IMR-90 (cell line): Measurements from ENCODE around the gene ARHGEF37. TPM values are rescaled to one million over a fixed set of nuclear protein-coding genes. Genes with fewer than 3 reads are reported as not detected.

ENCODE experiments used
- ATAC-seq: fragments of 200-7000 bp; cut with Tn5 transposase; 2 replicates; pipeline ENCODE4 v1.9.1; 2020; ENCODE audit warnings: low read depth, mild to moderate bottlenecking, moderate library complexity
- BruUV-seq: library from RNA; stranded (reverse); fragments of 400-500 nt; replicated peaks from 2 replicates; lab custom pipeline; 2021; lab: Mats Ljungman, UMichigan
- CTCF ChIA-PET: fragments of 300-600 bp; formaldehyde crosslinking; extraction: SDS; loops from one replicate; lab custom pipeline; 2021; ENCODE audit warnings: antibody characterized with exemption; lab: Yijun Ruan, JAX
- POLR2A ChIA-PET: fragments of 300-600 bp; sonication (Branson Sonifier 250); formaldehyde crosslinking; loops from one replicate; lab custom pipeline; 2022; ENCODE audit warnings: antibody characterized with exemption; ENCODE audit not compliant: unreplicated experiment; lab: Charles Lee
- DNase-seq: peaks from one replicate; pipeline ENCODE4 v3.0.0; 2013
- H2AFZ ChIP-seq: replicated peaks from 2 replicates; pipeline ENCODE3; 2013; ENCODE audit warnings: low read length, mild to moderate bottlenecking; ENCODE audit not compliant: poor library complexity
- H2AK5ac ChIP-seq: 2 replicates; pipeline ENCODE4 v1.6.1; 2013; ENCODE audit warnings: low read depth, low read length, inconsistent platforms
- H2AK9ac ChIP-seq: replicated peaks from 2 replicates; pipeline ENCODE3; 2013; ENCODE audit warnings: mild to moderate bottlenecking, low read depth, low read length, moderate library complexity; ENCODE audit not compliant: poor library complexity
- H2BK120ac ChIP-seq: 2 replicates; pipeline ENCODE4 v1.6.1; 2013; ENCODE audit warnings: low read depth, low read length, inconsistent platforms
- H2BK15ac ChIP-seq: 3 replicates; pipeline ENCODE4 v1.6.1; 2013; ENCODE audit warnings: low read depth, low read length, inconsistent platforms
- H2BK20ac ChIP-seq: 2 replicates; pipeline ENCODE4 v1.6.1; 2013; ENCODE audit warnings: low read depth, mild to moderate bottlenecking, inconsistent platforms, low read length, moderate library complexity
- H2BK5ac ChIP-seq: 2 replicates; pipeline ENCODE4 v1.6.1; 2013; ENCODE audit warnings: mild to moderate bottlenecking, low read depth, low read length, inconsistent platforms; ENCODE audit not compliant: poor library complexity, severe bottlenecking
- H3K14ac ChIP-seq: replicated peaks from 2 replicates; pipeline ENCODE4 v1.6.1; 2013; ENCODE audit warnings: low read depth, low read length, inconsistent platforms
- H3K18ac ChIP-seq: 2 replicates; pipeline ENCODE4 v1.6.1; 2013; ENCODE audit warnings: low read depth, low read length, control low read depth
- H3K23ac ChIP-seq: 2 replicates; pipeline ENCODE4 v1.6.1; 2013; ENCODE audit warnings: low read depth, low read length, inconsistent platforms
- H3K27ac ChIP-seq: 2 replicates; pipeline ENCODE4 v1.5.1; 2013; ENCODE audit warnings: mild to moderate bottlenecking, control low read depth, low read length; ENCODE audit not compliant: insufficient read depth
- H3K27me3 ChIP-seq: 2 replicates; pipeline ENCODE4 v1.6.1; 2013; ENCODE audit warnings: low read length; ENCODE audit not compliant: control insufficient read depth, insufficient read depth
- H3K36me3 ChIP-seq: 2 replicates; pipeline ENCODE4 v1.6.1; 2013; ENCODE audit warnings: low read length, mixed read lengths; ENCODE audit not compliant: control insufficient read depth, insufficient read depth
- H3K4ac ChIP-seq: 2 replicates; pipeline ENCODE4 v1.6.1; 2013; ENCODE audit warnings: low read depth, low read length, inconsistent platforms
- H3K4me1 ChIP-seq: 2 replicates; pipeline ENCODE4 v1.6.1; 2013; ENCODE audit warnings: low read length, mixed read lengths; ENCODE audit not compliant: control insufficient read depth, insufficient read depth
- H3K4me2 ChIP-seq: 2 replicates; pipeline ENCODE4 v1.6.1; 2013; ENCODE audit warnings: low read depth, mild to moderate bottlenecking, control low read depth, low read length, moderate library complexity
- H3K4me3 ChIP-seq: 2 replicates; pipeline ENCODE4 v1.5.1; 2013; ENCODE audit warnings: low read depth, mild to moderate bottlenecking, control low read depth, low read length, moderate library complexity; ENCODE audit not compliant: insufficient read depth
- H3K56ac ChIP-seq: 2 replicates; pipeline ENCODE4 v1.6.1; 2013; ENCODE audit warnings: low read length, inconsistent platforms; ENCODE audit not compliant: insufficient read depth; ENCODE audit errors: extremely low read depth
- H3K79me1 ChIP-seq, 2 experiments: 2 replicates each; pipeline ENCODE4 v1.6.1; 2013; ENCODE audit warnings: low read length in 2 of 2, inconsistent platforms in 1 of 2, low read depth in 1 of 2
- H3K9ac ChIP-seq: 2 replicates; pipeline ENCODE4 v1.6.1; 2013; ENCODE audit warnings: low read depth, low read length, control low read depth
- H3K9me1 ChIP-seq: 2 replicates; pipeline ENCODE4 v1.6.1; 2013; ENCODE audit warnings: low read length, inconsistent platforms; ENCODE audit not compliant: insufficient read depth
- H3K9me3 ChIP-seq: 2 replicates; pipeline ENCODE4 v1.6.1; 2013; ENCODE audit warnings: low read length; ENCODE audit not compliant: control insufficient read depth, insufficient read depth
- H4K20me1 ChIP-seq: 2 replicates; pipeline ENCODE4 v1.6.1; 2013; ENCODE audit warnings: low read length, inconsistent platforms; ENCODE audit not compliant: insufficient read depth
- H4K5ac ChIP-seq: 2 replicates; pipeline ENCODE4 v1.6.1; 2013; ENCODE audit warnings: mild to moderate bottlenecking, low read depth, low read length, control low read depth
- H4K8ac ChIP-seq, 2 experiments: 2 replicates each; pipeline ENCODE4 v1.6.1; 2013; ENCODE audit warnings: low read depth in 2 of 2, low read length in 2 of 2, control low read depth in 1 of 2, inconsistent platforms in 1 of 2
- H4K91ac ChIP-seq: 2 replicates; pipeline ENCODE4 v1.6.1; 2013; ENCODE audit warnings: low read depth, low read length, inconsistent platforms; ENCODE audit not compliant: insufficient read depth
- BHLHE40 ChIP-seq: fragments of 150-350 bp; IDR thresholded peaks from 2 replicates; pipeline ENCODE4 v1.6.1; 2016; ENCODE audit warnings: mild to moderate bottlenecking, low read depth, low read length
- CEBPB ChIP-seq: IDR thresholded peaks from 2 replicates; pipeline ENCODE4 v1.6.1; 2012; ENCODE audit warnings: low read depth, low read length, improper control_type of control experiment
- MAFK ChIP-seq: IDR thresholded peaks from 2 replicates; pipeline ENCODE4 v1.6.1; 2012; ENCODE audit warnings: low read depth, low read length, improper control_type of control experiment
- MAZ ChIP-seq: IDR thresholded peaks from 2 replicates; pipeline ENCODE4 v1.6.1; 2012; ENCODE audit warnings: low read depth, mild to moderate bottlenecking, low read length, improper control_type of control experiment, moderate library complexity, borderline replicate concordance
- NFE2L2 ChIP-seq: fragments of 150-350 bp; IDR thresholded peaks from 2 replicates; pipeline ENCODE4 v1.6.1; 2016; ENCODE audit warnings: low read depth, mild to moderate bottlenecking, low read length
- RCOR1 ChIP-seq: IDR thresholded peaks from 2 replicates; pipeline ENCODE4 v1.6.1; 2012; ENCODE audit warnings: mild to moderate bottlenecking, low read length, improper control_type of control experiment; ENCODE audit not compliant: insufficient replicate concordance
- RFX5 ChIP-seq: IDR thresholded peaks from 2 replicates; pipeline ENCODE4 v1.8.0; 2012; ENCODE audit warnings: low read depth, mild to moderate bottlenecking, low read length, moderate library complexity
- USF2 ChIP-seq: fragments of 150-350 bp; IDR thresholded peaks from 2 replicates; pipeline ENCODE4 v1.6.1; 2017; ENCODE audit warnings: mild to moderate bottlenecking, antibody characterized with exemption, low read length, low read depth
- WGBS, 2 experiments: methylation state at CpG; one replicate each; pipeline versions ENCODE4 v1.1.5 to v1.1.7; 2013; ENCODE audit warnings: missing lambda C conversion rate in 2 of 2; ENCODE audit not compliant: insufficient read length in 1 of 2; ENCODE audit errors: extremely low coverage in 2 of 2; 5-methylcytosine and 5-hydroxymethylcytosine counted together
- dilution Hi-C: fragments of 300-500 bp; cut with HindIII; formaldehyde crosslinking; loops from one replicate; pipeline ENCODE4 v1.14.3; 2018; ENCODE audit warnings: low sequenced_read_pairs; ENCODE audit not compliant: unreplicated experiment
- in situ Hi-C: fragments of 300-500 bp; cut with MboI; formaldehyde crosslinking; loops from 3 replicates; pipeline ENCODE4 v1.14.3; 2019; ENCODE audit warnings: low sequenced_read_pairs, inconsistent platforms, mixed read lengths
- intact Hi-C: fragments of 100-400 bp; cut with micrococcal nuclease; formaldehyde crosslinking; loops from 2 replicates; pipeline ENCODE4 v1.10.0; 2022
- polyA plus RNA-seq, 3 experiments: library from polyadenylated mRNA; depleted of rRNA; stranded (reverse); fragments of >200 nt; gene quantifications; 2 replicates each; pipeline ENCODE4 v1.2.3, GENCODE V29; 2012; ENCODE audit warnings: low replicate concordance in 1 of 3
- total RNA-seq: library from RNA; depleted of rRNA; stranded (reverse); fragments of >200 nt; gene quantifications from 2 replicates; pipeline ENCODE4 v1.2.3, GENCODE V29; 2012

The ARHGEF37 gene
- total and polyA plus RNA-seq, 2 of the 4 experiments (the other 2 are of a cell fraction): 0.39 to 0.54 TPM

DNA sequence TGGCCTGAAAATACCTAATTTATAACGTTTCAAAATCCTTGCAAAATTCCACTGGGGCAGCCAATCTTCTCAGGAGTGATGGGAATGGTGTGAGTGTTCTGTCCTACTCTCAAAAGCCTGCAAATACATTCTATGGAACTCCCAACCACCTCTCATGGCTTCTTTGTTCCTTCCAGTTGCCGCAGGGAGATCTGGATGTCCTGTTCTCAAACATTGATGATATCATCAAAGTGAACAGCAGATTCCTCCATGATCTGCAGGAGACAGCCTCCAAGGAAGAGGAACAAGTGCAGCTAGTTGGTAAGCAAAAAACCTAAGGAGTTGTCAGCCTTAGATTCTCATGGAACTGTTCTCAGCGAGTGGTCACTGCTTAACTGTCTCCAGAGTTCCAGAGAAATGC, 19.6 kb downstream of the ARHGEF37 start:
- Histone ChIP-seq H3K27ac (no peak overlapping the region), H2BK20ac (no peak overlapping the region), H3K27me3 (no peaks in the 10 kb centered on the region; the same call in 1 of the 2 replicates), H3K4me3 (no peak overlapping the region), H3K79me1 (no peaks in the 10 kb centered on the region), H3K9ac (no peak overlapping the region), H3K9me1 (peaks cover 7% of the 10 kb centered on the region), H4K20me1 (no peaks in the 10 kb centered on the region), H2AFZ (no peak overlapping the region), H3K9me3 (no peaks in the 10 kb centered on the region), H4K91ac (no peak overlapping the region), H3K4me2 (no peak overlapping the region), H3K36me3 (no peaks in the 10 kb centered on the region), H4K5ac (no peak overlapping the region), H3K4me1 (0 out of 2 replicates have a peak, but pooled peaks cover under 1% of the 10 kb centered on the region), H3K4ac (no peak overlapping the region), H2BK120ac (no peak overlapping the region), H2AK5ac (no peak overlapping the region), H4K8ac (no peak overlapping the region), H3K23ac (no peak overlapping the region), H3K14ac (no peak overlapping the region), H2BK5ac (no peak overlapping the region), H3K56ac (no peak overlapping the region), H3K18ac (no peak overlapping the region), H2AK9ac (no peak overlapping the region), H2BK15ac (no peak overlapping the region)
- BruUV-seq: no TSS peak
- TF ChIP-seq BHLHE40: no peak
- TF ChIP-seq CEBPB: no peak
- TF ChIP-seq MAZ: no peak
- no peak for TF ChIP-seq NFE2L2
- no peak for TF ChIP-seq USF2
- TF ChIP-seq RFX5: no peak
- no peak for TF ChIP-seq MAFK
- no peak for TF ChIP-seq RCOR1
- dilution Hi-C loops (no loop called here), in situ Hi-C loops (no loop called here), intact Hi-C loops (no loop called here)
- DNase-seq (no peak), ATAC-seq (no peak)
- POLR2A ChIA-PET: no interaction called here
- WGBS, 2 experiments: no CpG with 5 or more reads among the region's 3 CpGs
- CTCF ChIA-PET: interaction anchor here (1.4 kb wide), 1 partner anchor 15 kb away, joined by 3 read pairs; no protein-coding TSS in a partner anchor
